ENCODE data around the gene PKMYT1.
"Not testable (repeated sequence)": the region's sequence is repeated elsewhere in the genome, so short reads cannot be mapped to it uniquely, and the experiment has no call there.

The PKMYT1 gene

GRCh38 chr16:2949705-2950352 lies 30.4 kb downstream of the PKMYT1 start:
- H3K4me3 ChIP-seq (ENCODE audit: low read depth, low read length) = no peak overlapping the region
- no peak for DNase-seq (ENCODE audit: low read depth)

DNA sequence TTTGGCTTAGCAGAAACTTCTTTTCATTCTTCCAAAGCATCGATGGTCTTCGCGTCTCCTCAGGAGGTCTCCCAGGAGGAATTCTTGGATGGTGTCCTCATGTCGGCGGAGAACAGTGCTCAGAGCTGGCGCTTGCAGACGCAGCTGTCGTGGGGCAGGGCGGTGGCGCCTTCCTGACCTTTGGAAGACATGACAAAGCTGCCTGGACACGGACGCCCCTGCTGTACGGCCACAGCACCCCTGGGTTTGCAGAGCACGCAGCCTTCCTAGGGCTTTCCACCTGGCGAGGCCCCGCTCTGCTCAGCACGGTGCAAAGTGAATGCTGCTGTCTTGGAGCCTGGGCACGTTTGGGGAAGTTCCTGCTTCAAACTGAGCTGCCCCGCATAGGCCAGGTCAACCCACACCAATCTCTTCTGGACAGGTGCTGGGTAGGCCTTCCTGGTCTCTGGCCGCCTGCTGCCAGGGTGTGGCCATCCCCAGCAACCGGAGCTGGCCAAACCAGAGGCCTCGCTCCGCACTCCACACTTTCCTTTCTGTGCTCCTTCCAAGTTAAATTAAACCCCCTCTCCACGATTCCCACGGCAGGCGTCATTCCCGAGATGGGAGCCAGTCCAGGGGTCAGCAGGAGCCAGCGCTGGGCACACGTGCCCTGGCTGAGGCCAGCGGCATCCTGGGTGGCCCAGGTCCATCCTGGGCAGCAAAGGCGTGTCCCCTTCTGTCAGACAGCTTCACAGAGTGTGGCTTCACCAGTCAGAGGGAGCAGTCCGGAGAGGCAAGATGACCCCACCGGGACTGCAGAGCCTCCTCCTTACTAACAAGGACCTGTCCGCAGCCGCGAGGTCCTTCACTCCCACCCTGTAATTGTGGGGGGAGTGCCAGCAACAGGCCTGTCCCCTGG lies 31.2 kb downstream of the PKMYT1 start:
- no peak overlapping the region for H3K4me3 ChIP-seq (ENCODE audit: low read depth, low read length)
- no peak for DNase-seq (ENCODE audit: low read depth)

GRCh38 chr16:2946649-2947048 lies 33.6 kb downstream of the PKMYT1 start:
- DNase-seq (ENCODE audit: low read depth) = no peak
- no peak overlapping the region for H3K4me3 ChIP-seq (ENCODE audit: low read depth, low read length)

DNA sequence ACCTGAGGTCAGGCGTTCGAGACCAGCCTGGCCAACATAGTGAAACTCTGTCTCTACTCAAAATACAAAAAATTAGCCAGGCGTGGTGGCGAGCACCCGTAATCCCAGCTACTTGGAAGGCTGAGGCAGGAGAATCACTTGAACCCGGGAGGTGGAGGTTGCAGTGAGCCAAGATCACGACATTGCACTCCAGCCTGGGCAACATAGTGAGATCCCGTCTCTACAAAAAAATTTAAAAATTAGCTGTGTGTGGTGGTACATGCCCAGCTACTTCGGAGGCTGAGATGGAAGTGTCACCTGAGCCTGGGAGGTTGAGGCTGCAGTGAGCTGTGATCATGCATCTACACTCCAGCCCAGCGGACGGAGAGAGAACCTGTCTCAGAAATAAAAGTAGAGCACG lies 36.5 kb downstream of the PKMYT1 start:
- DNase-seq (ENCODE audit: low read depth); H3K4me3 ChIP-seq (ENCODE audit: low read depth, low read length): not testable (repeated sequence)

DNA sequence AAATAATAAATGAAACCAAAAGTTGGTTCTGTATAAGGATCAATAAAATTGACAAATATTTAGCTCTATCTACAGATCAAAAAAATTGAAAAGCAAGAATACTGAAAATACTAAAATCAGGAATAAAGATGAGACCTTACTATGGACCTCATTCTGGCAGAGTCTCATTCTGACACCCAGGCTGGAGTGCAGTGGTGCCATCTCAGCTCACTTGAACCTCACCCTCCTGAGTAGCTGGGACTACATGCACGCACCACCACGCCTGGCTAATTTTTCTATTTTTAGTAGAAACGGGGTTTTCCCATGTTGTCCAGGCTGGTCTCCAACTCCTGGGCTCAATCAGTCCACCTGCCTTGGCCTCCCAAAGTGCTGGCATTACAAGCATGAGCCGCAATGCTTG lies 38.2 kb downstream of the PKMYT1 start:
- H3K4me3 ChIP-seq (ENCODE audit: low read depth, low read length) = no peak overlapping the region
- DNase-seq (ENCODE audit: low read depth) = no peak

DNA sequence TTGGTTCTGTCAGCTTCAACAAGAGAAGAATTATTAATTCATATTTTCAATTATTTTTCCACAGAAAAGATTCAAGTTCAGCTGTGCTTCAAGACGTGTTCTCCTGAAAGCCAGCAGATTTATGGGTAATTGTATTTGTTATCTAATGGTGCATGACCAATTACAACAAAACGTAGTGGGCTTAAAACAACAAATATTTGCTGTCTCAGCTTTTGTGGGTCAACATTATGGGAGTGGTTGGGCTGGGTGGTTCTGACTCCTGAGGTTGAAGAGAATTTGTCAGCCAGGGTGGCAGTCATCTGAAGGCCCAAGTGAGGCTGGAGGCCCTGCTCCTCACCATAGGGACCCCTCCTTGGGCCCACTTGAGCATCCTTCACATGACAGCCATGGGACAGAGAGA lies 40.3 kb downstream of the PKMYT1 start:
- H3K4me3 ChIP-seq (ENCODE audit: low read depth, low read length) = no peak overlapping the region
- DNase-seq (ENCODE audit: low read depth) = no peak

DNA sequence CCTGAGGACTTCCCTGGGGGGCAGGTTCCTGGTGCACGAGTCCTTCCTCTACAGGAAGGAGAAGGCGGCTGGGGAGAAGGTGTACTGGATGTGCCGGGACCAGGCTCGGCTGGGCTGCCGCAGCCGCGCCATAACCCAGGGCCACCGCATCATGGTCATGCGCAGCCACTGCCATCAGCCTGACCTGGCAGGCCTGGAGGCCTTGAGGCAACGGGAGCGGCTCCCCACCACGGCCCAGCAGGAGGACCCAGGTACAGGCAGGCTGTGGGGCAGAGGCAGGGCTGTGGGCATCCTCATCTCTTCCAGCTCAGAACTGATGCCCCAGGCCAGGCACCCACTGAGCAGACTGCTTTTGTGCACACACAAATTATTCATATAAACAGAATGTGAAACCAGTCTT lies 42.0 kb downstream of the PKMYT1 start:
- H3K4me3 ChIP-seq (ENCODE audit: low read depth, low read length) = no peak overlapping the region
- no peak for DNase-seq (ENCODE audit: low read depth)

DNA sequence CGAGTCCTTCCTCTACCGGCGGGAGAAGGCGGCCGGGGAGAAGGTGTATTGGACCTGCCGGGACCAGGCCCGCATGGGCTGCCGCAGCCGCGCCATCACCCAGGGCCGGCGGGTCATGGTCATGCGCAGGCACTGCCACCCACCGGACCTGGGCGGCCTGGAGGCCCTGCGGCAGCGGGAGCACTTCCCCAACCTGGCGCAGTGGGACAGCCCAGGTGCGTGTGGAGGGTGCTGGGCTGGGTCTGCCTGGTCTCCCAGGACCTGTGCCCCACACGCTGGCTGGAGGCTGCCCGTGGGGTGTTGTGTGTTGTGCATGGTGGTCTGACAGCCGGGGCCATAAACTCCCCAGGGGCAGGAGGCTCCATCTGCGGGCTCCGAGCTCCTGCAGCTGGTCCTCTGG lies 43.1 kb downstream of the PKMYT1 start:
- H3K4me3 ChIP-seq (ENCODE audit: low read depth, low read length) = no peak overlapping the region
- no peak for DNase-seq (ENCODE audit: low read depth)

DNA sequence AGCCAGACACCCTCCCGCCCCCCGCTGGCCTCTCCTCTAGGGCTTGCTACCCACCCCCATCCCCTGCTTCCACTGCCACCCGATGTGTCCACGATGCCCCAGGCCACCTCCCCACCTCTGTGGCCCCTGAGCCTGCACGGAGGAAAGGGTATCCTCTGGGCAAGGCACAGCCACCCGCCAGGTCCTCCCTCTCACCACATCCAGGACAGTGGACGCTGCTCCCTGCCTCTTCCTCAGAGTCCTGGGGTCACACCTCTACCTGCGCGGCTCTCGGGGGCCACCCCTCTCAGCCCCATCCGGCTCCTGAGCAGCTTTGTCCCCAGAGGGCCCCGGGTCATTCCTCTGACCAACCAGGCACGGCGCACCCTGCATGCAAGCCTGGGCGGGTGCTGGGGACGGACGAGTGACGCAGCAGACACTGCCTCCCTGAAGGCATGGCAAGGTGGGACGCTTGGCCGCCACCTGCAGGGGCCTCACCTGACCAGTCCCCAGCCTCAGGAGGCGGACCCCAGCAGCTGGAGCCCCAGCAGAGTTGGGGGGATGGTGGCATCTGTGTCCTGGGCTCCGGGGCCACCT lies 43.7 kb downstream of the PKMYT1 start:
- H3K4me3 ChIP-seq (ENCODE audit: low read depth, low read length) = no peak overlapping the region
- no peak for DNase-seq (ENCODE audit: low read depth)

GRCh38 chr16:2934450-2934849 lies 45.8 kb downstream of the PKMYT1 start:
- DNase-seq (ENCODE audit: low read depth) = no peak
- H3K4me3 ChIP-seq (ENCODE audit: low read depth, low read length) = no peak overlapping the region

- DNase-seq (ENCODE audit: low read depth) = no peak
- no peak overlapping the region for H3K4me3 ChIP-seq (ENCODE audit: low read depth, low read length)
These were observed 46.5 kb downstream of the PKMYT1 start for GRCh38 chr16:2933701-2934100.

- no peak overlapping the region for H3K4me3 ChIP-seq (ENCODE audit: low read depth, low read length)
- DNase-seq (ENCODE audit: low read depth) = no peak
These were observed 47.1 kb downstream of the PKMYT1 start for GRCh38 chr16:2933136-2933535.

DNA sequence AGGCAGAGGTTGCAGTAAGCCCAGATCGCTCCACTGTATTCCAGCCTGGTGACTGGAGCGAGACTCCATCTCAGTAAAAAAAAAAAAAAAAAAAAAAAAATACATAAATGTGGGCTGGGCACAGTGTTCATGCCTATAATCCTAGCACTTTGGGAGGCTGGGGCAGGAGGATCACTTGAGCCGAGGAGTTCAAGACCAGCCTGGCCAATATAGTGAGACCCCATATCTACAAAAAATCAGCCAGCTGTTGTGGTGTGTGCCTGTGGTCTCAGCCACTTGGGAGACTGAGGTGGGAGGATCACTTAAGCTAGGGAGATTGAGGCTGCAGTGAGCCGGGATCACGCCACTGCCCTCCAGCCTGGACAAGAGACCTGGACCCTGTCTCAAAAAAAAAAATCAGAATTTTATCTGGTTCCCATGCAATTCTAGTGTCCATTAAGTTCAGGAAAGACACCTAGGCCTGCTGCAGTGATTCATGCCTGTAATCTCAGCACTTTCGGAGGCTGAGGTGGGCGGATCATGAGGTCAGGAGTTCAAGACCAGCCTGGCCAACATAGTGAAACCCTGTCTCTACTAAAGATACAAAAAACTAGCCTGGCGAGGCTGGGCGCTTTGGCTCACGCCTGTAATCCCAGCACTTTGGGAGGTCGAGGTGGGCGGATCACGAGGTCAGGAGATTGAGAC lies 48.9 kb downstream of the PKMYT1 start:
- not testable (repeated sequence) for DNase-seq (ENCODE audit: low read depth); H3K4me3 ChIP-seq (ENCODE audit: low read depth, low read length)

DNA sequence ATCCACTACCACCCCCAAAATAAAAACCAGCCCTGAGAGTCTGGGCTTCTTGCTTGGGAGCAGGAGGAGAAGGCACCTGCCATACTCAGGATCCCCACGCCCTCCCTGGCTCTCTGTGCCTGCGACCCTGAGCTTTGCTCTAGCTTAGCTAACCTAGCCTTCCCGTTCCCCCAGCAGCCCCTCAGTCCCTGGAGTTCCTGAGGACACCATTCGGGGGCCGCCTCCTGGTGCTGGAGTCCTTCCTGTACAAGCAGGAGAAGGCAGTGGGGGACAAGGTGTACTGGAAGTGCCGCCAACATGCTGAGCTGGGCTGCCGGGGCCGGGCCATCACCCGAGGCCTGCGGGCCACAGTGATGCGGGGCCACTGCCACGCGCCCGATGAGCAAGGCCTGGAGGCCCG lies 50.0 kb downstream of the PKMYT1 start:
- no peak overlapping the region for H3K4me3 ChIP-seq (ENCODE audit: low read depth, low read length)
- no peak for DNase-seq (ENCODE audit: low read depth)

GRCh38 chr16:2929693-2930092 lies 50.6 kb downstream of the PKMYT1 start:
- DNase-seq (ENCODE audit: low read depth) = no peak
- no peak overlapping the region for H3K4me3 ChIP-seq (ENCODE audit: low read depth, low read length)

GRCh38 chr16:2928796-2929195 lies 51.5 kb downstream of the PKMYT1 start:
- no peak for DNase-seq (ENCODE audit: low read depth)
- no peak overlapping the region for H3K4me3 ChIP-seq (ENCODE audit: low read depth, low read length)

DNA sequence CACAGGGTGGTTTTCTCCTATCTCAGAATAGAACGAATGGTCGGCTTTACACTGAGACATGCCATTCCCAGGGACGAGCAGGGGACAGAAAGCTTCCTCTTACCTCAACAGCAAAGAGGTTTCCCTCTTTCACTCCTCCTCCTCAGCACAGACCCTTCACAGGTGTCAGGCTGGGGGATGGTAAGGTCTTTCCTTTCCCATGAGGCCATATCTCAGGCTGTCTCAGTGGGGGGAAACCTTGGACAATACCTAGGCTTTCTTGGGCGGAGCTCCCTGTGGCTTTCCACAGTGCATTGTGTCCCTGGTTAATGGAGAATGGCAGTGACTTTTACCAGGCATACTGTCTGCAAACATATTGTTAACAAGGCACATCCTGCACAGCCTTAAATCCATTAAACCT lies 52.1 kb downstream of the PKMYT1 start:
- not testable (repeated sequence) for H3K4me3 ChIP-seq (ENCODE audit: low read depth, low read length); DNase-seq (ENCODE audit: low read depth)

DNA sequence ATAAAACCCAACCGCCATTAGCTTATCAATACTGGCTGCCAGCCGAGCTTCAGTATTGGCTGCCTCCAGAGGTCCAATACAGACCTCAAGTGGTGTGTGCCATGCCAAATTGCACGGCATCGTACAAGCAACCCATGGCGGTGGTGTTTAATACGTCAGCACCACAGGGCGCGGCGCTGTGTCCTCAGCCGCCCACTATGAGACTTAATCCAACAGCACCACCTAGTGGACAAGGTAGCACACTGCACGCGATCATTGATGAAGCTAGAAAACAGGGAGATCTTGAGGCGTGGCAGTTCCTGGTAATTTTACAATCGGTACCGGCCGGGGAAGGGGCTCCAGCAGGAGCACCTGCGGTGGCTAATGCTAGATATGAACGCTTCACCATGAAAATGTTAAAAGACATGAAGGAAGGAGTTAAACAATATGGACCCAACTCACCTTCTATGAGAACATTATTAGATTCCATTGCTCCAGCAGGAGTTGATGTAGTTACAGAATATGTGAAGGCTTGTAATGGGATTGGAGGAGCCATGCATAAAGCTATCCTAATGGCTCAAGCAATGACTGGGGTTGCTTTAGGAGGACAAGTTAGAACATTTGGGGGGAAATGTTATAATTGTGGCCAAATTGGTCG lies 53.1 kb downstream of the PKMYT1 start:
- peak; percentile 51 for DNase-seq (ENCODE audit: low read depth)
- H3K4me3 ChIP-seq (ENCODE audit: low read depth, low read length) = no peak overlapping the region

DNA sequence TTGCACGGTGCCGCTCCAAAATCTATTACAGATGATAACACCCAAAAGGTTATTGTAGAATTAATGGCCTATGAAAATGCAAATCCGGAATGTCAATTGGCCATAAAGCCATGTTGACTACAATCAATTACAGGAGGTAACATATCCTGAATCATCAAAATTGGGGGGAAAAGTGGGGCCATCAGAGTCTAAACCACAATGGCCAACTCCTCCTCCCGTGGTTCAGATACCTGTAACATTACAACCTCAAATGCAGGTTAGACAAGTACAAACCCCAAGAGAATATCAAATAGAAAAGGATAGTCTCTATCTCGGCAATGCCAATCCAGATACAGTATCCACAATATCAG lies 53.6 kb downstream of the PKMYT1 start:
- DNase-seq (ENCODE audit: low read depth) = no peak
- no peak overlapping the region for H3K4me3 ChIP-seq (ENCODE audit: low read depth, low read length)
